ENCODE results near the gene HCN3. TPM values are rescaled to one million over a fixed set of nuclear protein-coding genes. Genes with fewer than 3 reads are reported as not detected.

Gene HCN3
- total and polyA plus RNA-seq, 2 of the 13 experiments (the other 11 are each of a cell fraction or from before 2014, with no cell fraction given) = 2.4 to 10.2 TPM

GRCh38 chr1:155304558-155305063, 27.3 kb downstream of the HCN3 start (continued):
- TF ChIP-seq ZNF3 (CRISPR knock-in tag; IDR thresholded peaks at IDR 0.05) (peak; percentile 72; the same call in 1 of the 2 replicates), SMAD3 (CRISPR knock-in tag; IDR thresholded peaks at IDR 0.05) (peak; percentile 36; the same call in 1 of the 2 replicates), SRSF9 (IDR thresholded peaks at IDR 0.05; ENCODE audit: borderline replicate concordance, insufficient read depth, low read depth, low read length, poor library complexity, severe bottlenecking) (no peak), ZNF235 (CRISPR knock-in tag; IDR thresholded peaks at IDR 0.05; ENCODE audit: borderline replicate concordance) (no peak), MAX (IDR thresholded peaks at IDR 0.05) (0 out of 2 replicates have a peak, but pooled peaks have one; percentile 58), ZNF644 (CRISPR knock-in tag; IDR thresholded peaks at IDR 0.05; ENCODE audit: low read depth) (no peak), ZNF337 (CRISPR knock-in tag; IDR thresholded peaks at IDR 0.05; ENCODE audit: borderline replicate concordance, low read depth) (peak; percentile 60; the same call in 1 of the 2 replicates), ZFP90 (CRISPR knock-in tag; IDR thresholded peaks at IDR 0.05; ENCODE audit: borderline replicate concordance) (no peak), ZFX (CRISPR knock-in tag; IDR thresholded peaks at IDR 0.05; ENCODE audit: low read depth) (peak; percentile 51; the same call in 1 of the 2 replicates), ZSCAN21 (CRISPR knock-in tag; IDR thresholded peaks at IDR 0.05; ENCODE audit: borderline replicate concordance) (0 out of 2 replicates have a peak, but pooled peaks have one; percentile 23), HOXA9 (CRISPR knock-in tag; IDR thresholded peaks at IDR 0.05; ENCODE audit: borderline replicate concordance) (no peak), ZNF34 (CRISPR knock-in tag; IDR thresholded peaks at IDR 0.05; ENCODE audit: borderline replicate concordance) (0 out of 2 replicates have a peak, but pooled peaks have one; percentile 48), ERF (CRISPR knock-in tag; IDR thresholded peaks at IDR 0.05) (0 out of 2 replicates have a peak, but pooled peaks have one; percentile 23), TBL1XR1 (IDR thresholded peaks at IDR 0.05; ENCODE audit: borderline replicate concordance, low read length, partially characterized antibody) (no peak), ZNF660 (CRISPR knock-in tag; IDR thresholded peaks at IDR 0.05; ENCODE audit: borderline replicate concordance, low read depth) (no peak), TBX2 (CRISPR knock-in tag; IDR thresholded peaks at IDR 0.05; ENCODE audit: borderline replicate concordance) (peak; percentile 58; the same call in 1 of the 2 replicates), ZNF556 (CRISPR knock-in tag; IDR thresholded peaks at IDR 0.05; ENCODE audit: borderline replicate concordance) (peak; percentile 55; the same call in 1 of the 2 replicates), TGIF2 (CRISPR knock-in tag; IDR thresholded peaks at IDR 0.05) (peak; percentile 79; the same call in 1 of the 2 replicates), MXI1 (IDR thresholded peaks at IDR 0.05; ENCODE audit: borderline replicate concordance, low read depth, low read length) (peak; percentile 43; the same call in 1 of the 3 replicates), LCORL (IDR thresholded peaks at IDR 0.05) (no peak), LCORL (CRISPR knock-in tag; IDR thresholded peaks at IDR 0.05) (peak; percentile 42; the same call in 1 of the 2 replicates), SPEN (CRISPR knock-in tag; IDR thresholded peaks at IDR 0.05; ENCODE audit: low read depth) (0 out of 2 replicates have a peak, but pooled peaks have one; percentile 32), MIXL1 (CRISPR knock-in tag; IDR thresholded peaks at IDR 0.05) (peak; percentile 66; the same call in 1 of the 2 replicates), ZNF597 (CRISPR knock-in tag; IDR thresholded peaks at IDR 0.05) (no peak), KLF6 (CRISPR knock-in tag; IDR thresholded peaks at IDR 0.05) (0 out of 2 replicates have a peak, but pooled peaks have one; percentile 37)
- TF ChIP-seq, protein P1, sequence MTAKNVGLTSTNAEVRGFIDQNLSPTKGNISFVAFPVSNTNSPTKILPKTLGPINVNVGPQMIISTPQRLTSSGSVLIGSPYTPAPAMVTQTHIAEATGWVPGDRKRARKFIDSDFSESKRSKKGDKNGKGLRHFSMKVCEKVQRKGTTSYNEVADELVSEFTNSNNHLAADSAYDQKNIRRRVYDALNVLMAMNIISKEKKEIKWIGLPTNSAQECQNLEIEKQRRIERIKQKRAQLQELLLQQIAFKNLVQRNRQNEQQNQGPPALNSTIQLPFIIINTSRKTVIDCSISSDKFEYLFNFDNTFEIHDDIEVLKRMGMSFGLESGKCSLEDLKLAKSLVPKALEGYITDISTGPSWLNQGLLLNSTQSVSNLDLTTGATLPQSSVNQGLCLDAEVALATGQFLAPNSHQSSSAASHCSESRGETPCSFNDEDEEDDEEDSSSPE (CRISPR knock-in tag; IDR thresholded peaks at IDR 0.05) = peak; percentile 23; the same call in 1 of the 2 replicates
- TF ChIP-seq, protein P2, sequence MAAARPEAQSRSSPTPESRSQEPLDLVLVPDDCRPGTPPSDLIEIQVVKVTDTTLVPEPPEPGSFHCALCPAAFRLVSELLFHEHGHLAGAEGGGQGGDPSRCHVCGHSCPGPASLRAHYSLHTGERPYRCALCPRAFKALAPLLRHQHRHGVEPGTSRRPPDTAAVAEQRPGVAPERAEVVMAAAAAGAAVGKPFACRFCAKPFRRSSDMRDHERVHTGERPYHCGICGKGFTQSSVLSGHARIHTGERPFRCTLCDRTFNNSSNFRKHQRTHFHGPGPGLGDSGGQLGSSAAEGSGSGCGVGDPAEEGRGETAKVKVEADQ (CRISPR knock-in tag; IDR thresholded peaks at IDR 0.05; ENCODE audit: borderline replicate concordance) = 0 out of 2 replicates have a peak, but pooled peaks have one; percentile 14
